RCC 7860 (cell line): Measurements from ENCODE around the gene KLHDC7B.
A peak's percentile ranks its signal among the peaks of the same experiment; 100 is the strongest.

ENCODE experiments used
- DNase-seq: peaks from one replicate; pipeline ENCODE4 v3.0.0-alpha.2; 2015; ENCODE audit warnings: low spot score
- FAIRE-seq: peaks from 2 replicates; lab custom pipeline; 2012; peaks lifted over from hg19 to GRCh38; lab: Jason Lieb, UNC

KLHDC7B gene

DNA sequence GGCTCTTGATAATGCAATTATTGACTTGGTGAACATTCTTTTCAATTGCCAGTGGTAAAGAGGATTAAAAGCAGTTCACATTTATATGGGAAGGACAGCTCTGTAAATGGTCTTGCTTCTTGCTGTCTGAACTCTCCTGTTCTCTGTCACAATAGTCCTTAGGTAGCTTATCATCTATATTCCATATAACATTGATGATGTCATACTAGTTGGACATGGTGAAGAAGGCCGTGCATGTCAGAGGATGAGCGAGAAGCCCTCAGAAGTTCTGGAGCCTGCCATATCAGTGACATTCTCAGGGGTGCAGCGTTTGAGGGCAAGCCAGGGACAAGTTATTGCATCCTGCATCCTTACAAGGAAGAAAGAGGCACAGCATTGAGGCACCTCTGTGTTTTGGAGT is 39.5 kb downstream of the KLHDC7B start:
- no peak for DNase-seq
- FAIRE-seq = no peak

DNA sequence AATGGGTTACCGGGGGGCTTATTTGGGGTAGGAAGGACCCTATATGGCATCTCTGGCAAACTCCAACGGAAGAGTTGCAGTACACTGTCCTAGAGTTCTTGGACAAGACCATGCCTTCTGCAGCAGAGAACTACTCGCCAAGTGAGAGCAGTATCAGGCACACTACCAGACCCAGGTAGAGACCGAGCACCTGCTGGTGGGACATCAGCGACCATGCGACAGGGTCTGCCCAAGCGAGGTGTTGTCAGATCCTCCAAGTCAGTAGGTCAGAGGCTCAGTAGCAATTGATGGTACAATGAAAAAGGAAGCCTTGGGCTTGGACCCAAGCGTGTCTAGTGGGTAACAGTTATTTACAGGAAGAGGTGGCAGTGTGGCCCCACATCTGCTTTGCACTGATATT is 40.1 kb downstream of the KLHDC7B start:
- no peak for FAIRE-seq
- no peak for DNase-seq

DNA sequence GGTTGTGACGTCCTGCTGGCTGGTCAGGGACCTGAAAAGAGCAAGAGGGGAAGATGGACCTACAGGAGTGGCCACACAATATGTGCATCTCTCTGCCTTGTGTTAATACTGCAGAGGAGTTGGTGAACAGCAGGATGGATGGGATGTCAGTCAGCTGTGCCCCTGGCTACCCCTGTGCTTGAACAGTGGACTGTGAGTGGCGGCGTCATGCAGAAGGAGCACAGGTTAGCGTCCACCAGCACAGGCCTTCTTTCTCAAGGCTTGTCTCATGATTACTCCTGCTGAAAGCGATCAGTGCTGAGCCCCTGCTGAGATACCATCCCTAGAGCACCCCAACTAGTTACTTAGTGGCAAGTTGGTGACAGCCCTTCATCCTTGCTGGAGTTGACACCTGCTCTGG is 40.7 kb downstream of the KLHDC7B start:
- DNase-seq (no peak), FAIRE-seq (no peak)

DNA sequence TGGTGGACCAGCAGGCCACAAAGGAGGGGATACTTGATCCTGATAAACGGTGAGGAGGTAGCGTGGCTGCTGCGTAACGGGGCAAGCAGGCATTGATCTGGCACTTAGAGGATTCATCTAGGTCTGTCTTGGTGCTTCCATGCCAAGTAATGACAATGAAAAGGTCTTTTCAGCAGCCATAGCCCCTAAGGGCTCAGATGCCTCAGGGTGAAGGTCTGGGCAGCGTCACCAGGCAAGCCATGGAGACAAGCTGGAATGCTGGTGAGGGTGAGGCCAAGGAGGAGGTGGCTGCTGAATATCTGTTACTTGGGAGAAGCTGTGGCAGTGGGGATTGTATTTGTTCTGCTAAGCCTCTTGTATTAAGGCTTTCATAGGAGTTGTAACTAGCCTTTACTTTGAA is 41.7 kb downstream of the KLHDC7B start:
- FAIRE-seq = no peak
- no peak for DNase-seq

DNA sequence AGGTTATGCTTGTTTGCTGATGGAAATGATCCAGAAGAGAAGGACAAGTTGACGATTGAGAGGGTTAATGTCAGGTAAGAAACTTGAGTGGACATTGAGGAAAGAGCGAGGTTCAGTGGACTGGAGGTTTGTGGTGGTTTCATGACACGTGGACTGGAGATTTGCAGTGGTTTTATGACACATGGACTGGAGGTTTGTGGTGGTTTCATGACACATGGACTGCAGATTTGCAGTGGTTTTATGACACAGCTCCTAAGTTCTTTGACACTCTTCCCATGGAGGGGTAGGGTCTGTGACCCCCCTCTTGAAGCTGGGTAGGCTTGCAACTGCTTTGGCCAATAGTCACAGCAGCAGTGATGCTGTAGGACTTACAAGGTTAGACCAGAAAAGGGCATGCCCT is 49.5 kb downstream of the KLHDC7B start:
- peak; percentile 60 for DNase-seq
- FAIRE-seq = peak; percentile 77

DNA sequence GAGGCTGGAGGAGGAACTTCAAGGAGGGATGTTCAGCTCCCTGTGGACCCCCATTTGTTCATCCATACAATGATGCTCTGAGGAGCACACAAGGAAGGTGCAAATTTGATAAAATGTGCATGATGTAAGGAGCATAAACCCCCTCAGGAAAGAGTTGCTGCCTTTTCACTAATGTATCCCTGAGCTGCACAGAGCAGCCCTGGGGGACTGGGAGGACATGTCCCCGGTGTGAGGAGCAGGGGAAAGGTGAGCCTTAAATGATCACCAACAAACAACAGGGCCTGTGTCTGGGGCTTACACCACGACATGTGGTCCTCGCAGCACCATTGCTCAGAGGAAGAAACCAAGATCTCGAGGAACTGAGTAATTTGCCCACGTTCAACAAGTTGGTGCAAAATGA is 51.4 kb downstream of the KLHDC7B start:
- no peak for FAIRE-seq
- no peak for DNase-seq

DNA sequence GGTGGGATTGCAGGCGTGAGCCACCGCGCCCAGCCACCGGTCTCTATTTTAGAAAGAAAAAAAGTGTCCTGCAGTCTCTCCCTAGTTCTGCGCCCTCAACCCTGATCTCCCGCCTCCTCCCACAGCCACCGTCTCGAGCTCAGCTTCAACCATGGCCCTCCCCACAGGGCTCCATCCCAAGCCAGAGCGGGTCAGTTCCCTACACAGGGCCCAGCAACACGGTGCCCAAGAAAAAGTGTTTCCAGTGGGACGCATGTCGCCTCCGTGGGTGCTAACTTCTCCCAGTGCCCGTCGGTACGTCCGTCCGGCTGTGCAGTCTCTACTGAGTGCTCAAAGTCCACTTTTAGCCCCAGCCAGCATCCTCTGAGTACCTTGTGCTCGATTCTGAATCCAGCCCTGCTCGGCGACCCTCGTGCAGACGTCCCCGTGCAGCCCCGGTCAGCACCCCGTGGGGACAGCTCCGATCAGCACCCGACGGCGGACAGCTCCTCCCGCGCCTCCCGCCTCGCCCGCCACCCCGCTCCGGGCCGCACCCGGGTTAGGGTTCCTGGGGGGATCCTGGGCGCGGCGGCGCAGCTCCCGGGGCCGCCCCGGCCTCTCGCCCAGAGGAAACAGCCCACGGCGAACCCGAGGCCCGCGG is 54.2 kb downstream of the KLHDC7B start:
- FAIRE-seq (no peak), DNase-seq (no peak)

DNA sequence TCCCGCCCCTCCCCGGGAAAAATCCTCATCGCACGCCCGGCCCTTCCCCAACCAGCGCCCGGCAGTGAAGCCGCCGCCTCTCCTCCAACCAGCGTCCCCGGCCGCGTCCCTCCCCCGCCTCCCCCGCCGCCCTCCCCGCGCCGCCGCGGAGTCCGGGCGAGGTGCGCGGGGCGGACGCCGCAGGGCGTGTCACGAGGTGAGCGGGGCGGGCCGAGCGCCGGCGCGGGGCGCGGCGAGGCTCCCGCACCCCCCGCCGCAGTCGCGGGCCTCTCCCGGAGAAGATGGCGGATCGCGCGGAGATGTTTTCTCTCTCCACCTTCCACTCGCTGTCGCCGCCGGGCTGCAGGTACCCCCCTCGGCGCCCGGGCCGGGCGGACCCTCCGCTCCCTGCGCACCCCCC is 54.8 kb downstream of the KLHDC7B start, which contains the start of gene MAPK8IP2:
TSS of gene MAPK8IP2 (plus strand) at position 256 of the 400 bp plus-strand sequence. CDS start at position 282, 26 bp downstream.
- DNase-seq (no peak), FAIRE-seq (no peak)
